ENCODE results near the gene SPEN.

The SPEN gene

DNA sequence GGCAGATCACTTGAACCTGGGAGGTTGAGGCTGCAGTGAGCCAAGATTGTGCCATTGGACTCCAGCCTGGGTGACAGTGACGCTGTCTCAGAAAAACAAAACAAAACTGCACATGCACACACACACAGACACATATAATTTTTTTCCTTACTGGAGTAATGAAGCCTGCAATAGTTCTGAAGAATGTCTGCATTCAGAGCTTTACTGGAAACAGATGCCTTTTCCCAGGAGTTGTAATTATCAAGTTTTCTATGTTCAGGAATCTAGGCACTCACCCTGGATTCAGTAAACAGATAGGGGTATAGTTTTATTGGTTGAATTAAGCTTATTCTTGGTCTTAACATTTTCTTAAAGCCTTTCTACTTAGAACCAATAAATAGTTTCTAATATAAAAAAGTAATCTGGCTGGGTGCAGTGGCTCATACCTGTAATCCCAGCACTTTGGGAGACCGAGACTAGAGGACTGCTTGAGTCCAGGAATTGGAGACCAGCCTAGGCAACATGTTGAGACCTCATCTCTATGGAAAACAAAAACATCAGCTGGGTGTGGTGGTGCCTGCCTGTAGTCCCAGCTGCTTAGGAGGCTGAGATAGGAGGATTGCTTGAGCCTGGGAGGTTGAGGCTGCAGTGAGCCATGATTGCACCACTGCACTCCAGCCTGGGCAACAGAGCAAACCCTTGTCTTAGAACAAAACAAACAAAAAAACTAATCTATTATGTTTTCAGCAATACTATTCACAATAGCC, 15.8 kb downstream of the SPEN start:
- in situ Hi-C loops (cut with HindIII; ENCODE audit: low pct_ligation_motif_present, low sequenced_read_pairs) = no loop called here
- Histone ChIP-seq H3K27ac (no peak overlapping the region), H3K27me3 (replicated peaks) (no peaks in the 10 kb centered on the region), H3K36me3 (replicated peaks) (no peaks in the 10 kb centered on the region), H3K4me3 (ENCODE audit: low read depth, low read length) (no peak overlapping the region)
- DNase-seq = no peak
- TF ChIP-seq, protein P1, sequence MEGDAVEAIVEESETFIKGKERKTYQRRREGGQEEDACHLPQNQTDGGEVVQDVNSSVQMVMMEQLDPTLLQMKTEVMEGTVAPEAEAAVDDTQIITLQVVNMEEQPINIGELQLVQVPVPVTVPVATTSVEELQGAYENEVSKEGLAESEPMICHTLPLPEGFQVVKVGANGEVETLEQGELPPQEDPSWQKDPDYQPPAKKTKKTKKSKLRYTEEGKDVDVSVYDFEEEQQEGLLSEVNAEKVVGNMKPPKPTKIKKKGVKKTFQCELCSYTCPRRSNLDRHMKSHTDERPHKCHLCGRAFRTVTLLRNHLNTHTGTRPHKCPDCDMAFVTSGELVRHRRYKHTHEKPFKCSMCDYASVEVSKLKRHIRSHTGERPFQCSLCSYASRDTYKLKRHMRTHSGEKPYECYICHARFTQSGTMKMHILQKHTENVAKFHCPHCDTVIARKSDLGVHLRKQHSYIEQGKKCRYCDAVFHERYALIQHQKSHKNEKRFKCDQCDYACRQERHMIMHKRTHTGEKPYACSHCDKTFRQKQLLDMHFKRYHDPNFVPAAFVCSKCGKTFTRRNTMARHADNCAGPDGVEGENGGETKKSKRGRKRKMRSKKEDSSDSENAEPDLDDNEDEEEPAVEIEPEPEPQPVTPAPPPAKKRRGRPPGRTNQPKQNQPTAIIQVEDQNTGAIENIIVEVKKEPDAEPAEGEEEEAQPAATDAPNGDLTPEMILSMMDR (IDR thresholded peaks at IDR 0.05; ENCODE audit: low read depth, low read length, missing control alignments) = no peak

GRCh38 chr1:15866721-15867201, 19.3 kb downstream of the SPEN start:
- in situ Hi-C loops (cut with HindIII; ENCODE audit: low pct_ligation_motif_present, low sequenced_read_pairs) = no loop called here
- DNase-seq = no peak
- no peak overlapping the region for H3K27ac ChIP-seq

GRCh38 chr1:15867288-15867687, 19.8 kb downstream of the SPEN start:
- Histone ChIP-seq H3K27me3 (replicated peaks) (no peaks in the 10 kb centered on the region), H3K36me3 (replicated peaks) (no peaks in the 10 kb centered on the region), H3K27ac (no peak overlapping the region), H3K4me3 (ENCODE audit: low read depth, low read length) (no peak overlapping the region)
- DNase-seq = no peak
- in situ Hi-C loops (cut with HindIII; ENCODE audit: low pct_ligation_motif_present, low sequenced_read_pairs) = no loop called here
- TF ChIP-seq, protein P1 (IDR thresholded peaks at IDR 0.05; ENCODE audit: low read depth, low read length, missing control alignments) = no peak

More at GRCh38 chr1:15866721-15867201, 19.3 kb downstream of the SPEN start:
- Histone ChIP-seq H3K36me3 (replicated peaks) (no peaks in the 10 kb centered on the region), H3K27me3 (replicated peaks) (no peaks in the 10 kb centered on the region), H3K4me3 (ENCODE audit: low read depth, low read length) (no peak overlapping the region)
- TF ChIP-seq, protein P1 (IDR thresholded peaks at IDR 0.05; ENCODE audit: low read depth, low read length, missing control alignments) = no peak

DNA sequence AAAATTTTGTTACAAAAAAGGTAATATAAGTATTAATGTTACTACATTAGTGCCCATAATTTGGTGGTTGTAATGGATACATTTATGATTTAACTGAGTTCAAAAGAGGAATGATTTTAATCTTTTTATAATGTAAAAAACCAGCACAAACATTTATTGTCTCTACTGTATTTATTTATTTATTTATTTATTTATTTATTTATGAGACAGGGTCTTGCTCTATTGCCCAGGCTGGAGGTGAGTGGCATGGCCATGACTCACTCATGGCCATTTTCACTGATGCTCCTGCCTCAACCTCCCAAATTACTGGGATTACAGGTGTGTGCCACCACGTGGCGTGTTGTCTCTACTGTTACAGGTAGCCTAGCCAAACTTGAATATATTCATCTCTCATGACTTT, 21.9 kb downstream of the SPEN start:
- TF ChIP-seq, protein P1 (IDR thresholded peaks at IDR 0.05; ENCODE audit: low read depth, low read length, missing control alignments) = no peak
- in situ Hi-C loops (cut with HindIII; ENCODE audit: low pct_ligation_motif_present, low sequenced_read_pairs) = no loop called here
- peaks cover 11% of the 10 kb centered on the region for H3K36me3 ChIP-seq (replicated peaks)

GRCh38 chr1:15870421-15870820, 22.9 kb downstream of the SPEN start:
- no peak overlapping the region for H3K27ac ChIP-seq
- H3K36me3 ChIP-seq (replicated peaks) = peaks cover 11% of the 10 kb centered on the region
- H3K27me3 ChIP-seq (replicated peaks) = no peaks in the 10 kb centered on the region
- no peak for DNase-seq
- no peak overlapping the region for H3K4me3 ChIP-seq (ENCODE audit: low read depth, low read length)
- in situ Hi-C loops (cut with HindIII; ENCODE audit: low pct_ligation_motif_present, low sequenced_read_pairs) = no loop called here
- TF ChIP-seq, protein P1 (IDR thresholded peaks at IDR 0.05; ENCODE audit: low read depth, low read length, missing control alignments) = no peak

More for the DNA sequence above, 21.9 kb downstream of the SPEN start:
- no peaks in the 10 kb centered on the region for H3K27me3 ChIP-seq (replicated peaks)
- no peak for DNase-seq
- no peak overlapping the region for H3K27ac ChIP-seq
- H3K4me3 ChIP-seq (ENCODE audit: low read depth, low read length) = no peak overlapping the region
